ENCODE data around the gene POP5.
A peak's percentile ranks its signal among the peaks of the same experiment; 100 is the strongest.
"Not testable (repeated sequence)": the region's sequence is repeated elsewhere in the genome, so short reads cannot be mapped to it uniquely, and the experiment has no call there.

The POP5 gene, protein sequence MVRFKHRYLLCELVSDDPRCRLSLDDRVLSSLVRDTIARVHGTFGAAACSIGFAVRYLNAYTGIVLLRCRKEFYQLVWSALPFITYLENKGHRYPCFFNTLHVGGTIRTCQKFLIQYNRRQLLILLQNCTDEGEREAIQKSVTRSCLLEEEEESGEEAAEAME

DNA sequence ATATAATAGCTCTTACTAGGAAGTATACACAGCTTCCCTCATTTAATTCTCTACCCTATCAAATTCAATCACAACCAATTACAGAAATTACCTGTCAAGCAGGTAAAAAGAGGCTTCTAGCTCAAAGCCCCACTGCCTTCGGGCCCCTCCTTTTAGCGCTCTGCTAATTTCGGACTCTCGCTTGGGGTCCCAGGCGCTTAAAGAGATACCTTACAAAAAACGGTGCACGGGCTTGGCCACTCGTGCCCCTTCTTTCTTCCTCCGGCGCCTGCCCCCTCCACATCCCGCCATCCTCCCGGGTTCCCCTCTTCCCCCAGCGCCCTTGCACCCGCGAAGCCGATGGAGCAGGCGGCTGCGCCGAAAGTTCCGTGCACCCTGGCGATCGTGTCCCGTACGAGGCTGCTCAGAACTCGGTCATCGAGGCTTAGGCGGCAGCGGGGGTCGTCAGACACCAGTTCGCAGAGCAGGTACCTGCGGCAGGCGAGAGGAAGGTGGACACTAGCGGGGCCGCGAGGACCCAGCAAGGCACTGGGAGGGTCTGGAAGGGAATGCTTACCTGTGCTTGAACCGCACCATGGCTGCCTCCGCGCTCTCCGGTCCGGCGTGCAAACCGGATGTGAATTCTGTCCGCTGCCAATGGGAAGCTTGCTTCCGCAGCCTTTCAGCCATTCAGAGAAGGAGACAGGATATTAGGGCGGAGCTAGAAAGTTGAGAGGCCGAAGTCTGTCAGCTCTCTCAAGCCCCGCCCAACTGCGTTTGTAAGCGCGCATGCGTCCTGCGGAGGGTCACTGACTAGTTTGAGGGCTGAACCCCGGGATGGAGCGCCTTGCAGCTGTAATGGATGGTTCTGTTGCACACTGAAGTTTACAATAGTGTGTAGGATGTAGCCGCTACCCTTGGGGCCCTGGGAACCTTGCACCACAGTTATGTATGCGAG is at the start of gene POP5:
TSS of gene POP5 (minus strand) at position 616 of the 937 bp plus-strand sequence. CDS start at position 576, 40 bp downstream.
- DNase-seq = peak; percentile 96

DNA sequence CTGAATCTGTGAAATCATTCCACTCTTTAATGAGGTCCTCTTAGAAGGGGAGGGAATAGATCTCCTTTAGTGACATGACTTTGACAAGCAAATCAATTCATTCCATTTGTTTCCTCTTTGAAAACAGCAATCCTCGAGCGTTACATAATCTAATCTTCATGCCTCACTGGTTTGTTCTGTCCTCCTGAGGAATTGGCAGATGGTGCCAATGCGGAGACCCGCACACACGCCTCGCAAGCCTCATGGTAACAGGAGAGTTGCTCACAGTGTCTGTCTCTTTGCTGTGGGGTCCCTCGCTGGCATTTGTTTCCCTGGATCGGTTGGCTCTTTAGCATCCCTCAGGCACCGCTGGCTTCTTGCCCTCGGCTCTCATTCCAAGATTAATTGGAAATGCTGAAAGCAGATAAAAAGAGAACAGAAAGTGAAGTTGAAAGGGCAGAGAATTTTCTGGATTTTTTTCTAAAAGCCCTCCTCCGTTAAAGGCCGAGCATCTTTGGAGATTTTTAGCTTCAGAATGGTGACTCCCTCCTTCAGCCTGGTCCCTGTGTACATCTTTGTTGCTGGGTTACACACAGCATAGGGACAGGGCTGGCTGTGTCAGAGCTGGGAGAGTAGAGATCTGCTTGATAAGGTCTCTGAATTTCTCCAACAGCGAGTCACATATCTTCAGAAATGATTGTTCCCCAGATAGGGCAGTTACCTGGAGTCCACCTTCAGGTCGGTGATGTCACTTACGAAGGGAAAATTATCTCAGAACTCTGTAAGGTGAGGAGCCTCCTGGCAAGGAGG is 49.1 kb upstream of the POP5 start:
- DNase-seq = no peak

DNA sequence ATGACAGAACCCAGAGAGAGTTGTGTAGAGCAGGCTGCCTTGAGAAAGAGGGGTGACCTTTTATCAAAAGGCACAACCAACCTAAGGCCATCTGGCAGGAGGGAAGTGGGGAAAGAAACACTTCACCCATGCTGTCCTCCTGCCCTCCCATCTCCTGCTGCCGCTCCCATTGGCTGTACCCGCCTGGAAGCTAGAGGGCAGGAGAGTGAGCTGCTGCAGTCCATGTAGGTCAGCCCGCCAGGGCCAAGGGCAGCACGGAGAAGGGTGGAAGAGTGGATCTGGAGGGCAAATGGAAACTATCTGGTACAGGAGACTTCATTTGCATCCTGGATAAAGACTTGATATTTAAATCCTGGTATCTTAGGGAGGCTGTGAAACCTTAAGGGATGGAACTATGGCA is 47.7 kb upstream of the POP5 start:
- no peak for DNase-seq

DNA sequence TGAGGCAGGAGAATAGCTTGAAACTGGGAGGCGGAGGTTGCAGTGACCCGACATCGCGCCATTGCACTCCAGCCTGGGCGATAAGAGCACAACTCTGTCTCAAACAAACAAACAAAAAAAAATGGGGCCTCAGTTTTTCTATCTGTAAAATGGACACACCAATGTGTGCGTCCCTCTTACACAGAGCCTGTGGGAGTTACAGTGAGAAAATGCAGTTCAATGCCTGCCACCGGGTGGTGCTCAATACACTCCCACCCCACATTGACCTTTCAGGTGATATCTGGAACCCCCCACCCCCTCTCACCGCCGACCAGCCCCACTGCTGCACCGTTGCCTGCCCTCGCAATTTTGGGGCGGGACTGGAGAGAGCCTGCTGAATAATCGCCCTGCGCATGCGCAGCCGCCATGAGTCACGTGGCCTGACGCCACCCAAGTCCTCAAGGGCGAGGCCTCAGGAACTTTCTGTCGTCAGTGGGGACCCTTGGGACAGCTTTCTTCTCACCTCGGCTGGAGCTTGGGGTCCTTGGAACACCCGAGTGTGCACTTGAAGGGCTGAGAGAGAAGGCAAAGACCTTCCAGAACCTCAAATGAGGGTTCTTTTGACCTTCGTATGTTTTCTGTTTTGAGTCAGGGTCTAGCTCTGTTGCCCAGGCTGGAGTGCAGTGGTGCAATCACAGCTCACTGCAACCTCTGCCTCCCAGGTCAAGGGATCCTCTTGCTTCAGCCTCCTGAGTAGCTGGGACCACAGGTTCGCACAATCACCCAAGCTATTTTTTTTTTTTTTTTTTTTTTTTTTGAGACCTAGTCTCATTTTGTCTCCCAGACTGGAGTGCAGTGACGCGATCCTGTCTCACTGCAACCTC is 44.6 kb upstream of the POP5 start:
- no peak for DNase-seq

DNA sequence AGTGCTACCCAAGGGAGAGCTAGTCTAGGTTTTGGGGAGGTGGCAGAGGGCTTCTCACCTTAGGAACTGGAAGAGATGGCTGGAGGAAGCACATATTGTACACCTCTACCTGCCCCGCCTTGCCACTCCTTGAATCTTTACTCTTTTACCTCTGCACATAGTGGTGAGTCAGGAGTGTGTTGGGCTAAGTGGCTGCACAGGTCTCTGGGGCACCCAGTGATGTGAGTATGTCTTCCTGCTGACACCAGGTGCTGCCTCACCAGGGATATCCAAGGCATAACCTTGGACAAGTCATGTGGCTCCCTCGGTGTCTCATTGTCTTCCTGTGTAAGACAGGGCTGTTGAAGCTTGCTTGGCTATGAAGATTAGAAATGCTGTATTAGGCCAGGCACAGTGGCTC is 39.4 kb upstream of the POP5 start:
- no peak for DNase-seq

DNA sequence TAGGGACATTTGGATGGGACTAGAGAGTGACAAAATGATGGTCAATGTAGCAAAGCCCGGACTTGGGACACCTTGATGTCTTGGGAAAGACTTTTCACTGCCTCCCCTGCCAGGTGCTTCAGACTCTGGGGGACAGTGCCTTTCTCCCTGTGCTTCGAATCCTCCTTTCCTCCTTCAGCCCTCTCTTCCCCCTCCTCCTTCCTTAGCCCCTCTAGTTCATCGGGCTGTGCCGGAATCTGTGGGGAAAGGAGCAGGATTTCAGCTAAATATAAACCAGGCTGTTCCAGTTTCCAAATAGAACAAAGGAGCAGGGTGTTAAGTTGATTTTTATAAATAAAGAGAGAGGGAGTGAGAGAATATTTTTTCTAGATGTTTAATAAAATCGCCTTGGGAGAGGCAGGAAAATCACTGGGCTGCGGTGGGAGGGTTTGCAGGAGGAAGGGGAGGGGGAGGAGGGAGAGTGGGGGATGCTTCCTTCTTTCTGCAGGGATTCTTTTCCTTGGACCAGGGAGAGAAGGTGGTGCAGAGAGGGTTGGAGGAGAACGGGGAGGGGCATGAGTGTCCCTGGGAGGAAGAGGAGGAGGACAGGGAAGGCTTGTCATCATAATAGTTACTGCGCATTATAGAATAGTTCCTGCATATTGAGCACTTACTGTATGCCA is 37.9 kb upstream of the POP5 start:
- DNase-seq = no peak

DNA sequence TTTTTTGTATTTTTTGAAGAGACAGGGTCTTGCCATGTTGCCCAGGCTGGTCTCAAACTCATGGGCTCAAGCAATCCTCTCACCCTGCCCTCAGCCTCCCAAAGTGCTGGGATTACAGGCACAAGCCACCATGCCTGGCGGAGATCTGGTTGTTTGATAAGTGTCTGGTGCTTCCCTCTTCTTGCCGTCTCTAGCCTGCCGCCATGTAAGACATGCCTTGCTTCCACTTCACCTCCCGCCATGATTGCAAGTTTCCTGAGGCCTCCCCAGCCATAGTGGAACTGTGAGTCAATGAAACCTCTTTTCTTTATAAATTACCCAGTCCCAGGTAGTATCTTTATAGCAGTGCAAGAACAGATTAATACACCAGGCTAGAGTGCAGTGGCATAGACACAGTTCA is 36.6 kb upstream of the POP5 start:
- DNase-seq = not testable (repeated sequence)

DNA sequence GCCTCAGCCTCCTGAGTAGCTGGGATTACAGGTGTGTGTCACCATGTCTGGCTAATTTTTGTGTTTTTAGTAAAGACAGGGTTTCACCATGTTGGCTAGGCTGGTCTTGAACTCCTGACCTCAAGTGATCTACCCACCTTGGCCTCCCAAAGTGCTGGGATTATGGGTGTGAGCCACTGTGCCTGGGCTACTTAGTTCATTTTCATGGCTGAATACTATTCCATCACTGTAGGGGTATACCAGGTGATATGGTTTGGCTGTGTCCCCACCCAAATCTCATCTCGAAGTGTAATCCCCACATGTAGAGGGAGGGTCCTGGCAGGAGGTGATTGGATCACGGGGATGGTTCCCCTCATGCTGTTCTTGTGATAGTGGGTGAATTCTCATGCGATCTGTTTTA is 36.0 kb upstream of the POP5 start:
- DNase-seq = not testable (repeated sequence)

DNA sequence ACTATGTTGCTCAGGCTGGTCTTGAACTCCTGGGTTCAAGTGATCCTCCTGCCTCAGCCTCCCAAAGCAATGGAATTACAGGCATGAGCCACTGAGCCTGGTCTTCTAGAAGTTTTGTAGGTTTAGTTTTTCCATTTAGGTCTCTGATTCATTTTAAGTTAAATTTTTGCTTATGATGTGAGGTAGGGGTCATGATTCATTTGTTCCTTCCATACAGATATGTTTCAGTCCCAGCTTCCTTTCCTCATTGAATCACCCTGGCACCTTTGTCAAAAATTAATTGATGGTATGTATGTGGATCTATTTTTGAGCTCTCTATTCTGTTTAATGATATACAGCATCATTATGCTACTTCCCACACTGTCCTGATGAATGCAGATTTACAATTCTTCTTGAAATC is 33.6 kb upstream of the POP5 start:
- no peak for DNase-seq

DNA sequence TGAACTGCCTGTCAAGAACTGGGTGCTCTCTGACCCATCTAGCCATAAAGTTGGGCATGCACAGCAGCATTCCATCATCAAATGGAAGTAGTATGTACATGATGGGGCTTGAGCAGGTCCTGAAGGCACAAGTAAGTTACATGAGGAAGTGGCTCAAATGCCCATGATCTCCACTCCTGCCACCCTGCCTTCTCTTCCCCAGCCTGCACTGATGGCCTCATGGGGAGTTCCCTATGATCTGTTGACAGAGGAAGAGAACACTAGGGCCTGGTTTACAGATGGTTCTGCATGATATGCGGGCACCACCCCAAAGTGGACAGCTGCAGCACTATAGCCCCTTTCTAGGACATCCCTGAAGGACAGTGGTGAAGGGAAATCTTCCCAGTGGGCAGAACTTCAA is 30.3 kb upstream of the POP5 start:
- DNase-seq = not testable (repeated sequence)

DNA sequence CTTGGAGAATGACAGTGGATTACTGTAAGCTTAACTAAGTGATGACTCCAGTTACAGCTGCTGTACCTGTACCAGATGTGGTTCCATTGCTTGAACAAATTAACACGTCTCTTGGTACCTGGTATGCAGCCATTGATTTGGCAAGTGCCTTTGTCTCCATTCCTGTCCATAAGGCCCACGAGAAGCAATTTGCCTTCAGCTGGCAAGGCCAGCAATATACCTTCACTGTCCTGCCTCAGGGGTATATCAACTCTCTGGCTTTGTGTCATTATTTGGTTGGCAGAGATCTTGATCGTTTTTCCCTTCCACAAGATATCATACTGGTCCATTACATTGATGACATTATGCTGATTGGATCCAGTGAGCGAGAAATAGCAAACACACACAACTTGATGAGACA is 29.4 kb upstream of the POP5 start:
- no peak for DNase-seq

DNA sequence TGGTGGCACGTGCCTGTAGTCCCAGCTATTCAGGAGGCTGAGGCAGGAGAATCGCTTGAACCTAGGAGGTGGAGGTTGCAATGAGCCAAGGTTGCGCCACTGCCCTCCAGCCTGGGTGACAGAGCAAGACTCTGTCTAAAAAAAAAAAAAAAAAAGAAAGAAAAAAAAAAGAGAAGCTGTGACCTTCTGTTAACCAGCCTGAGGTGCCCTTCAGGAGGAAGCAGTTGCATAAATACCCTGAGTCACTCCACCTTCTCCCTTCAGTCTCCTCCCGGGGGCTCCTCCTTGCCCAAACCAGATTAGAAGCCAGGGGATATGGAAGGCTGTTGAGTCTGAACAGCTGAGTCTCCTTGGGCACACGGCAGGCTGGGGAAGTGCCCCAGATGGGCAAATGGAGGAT is 21.2 kb upstream of the POP5 start:
- DNase-seq = not testable (repeated sequence)

DNA sequence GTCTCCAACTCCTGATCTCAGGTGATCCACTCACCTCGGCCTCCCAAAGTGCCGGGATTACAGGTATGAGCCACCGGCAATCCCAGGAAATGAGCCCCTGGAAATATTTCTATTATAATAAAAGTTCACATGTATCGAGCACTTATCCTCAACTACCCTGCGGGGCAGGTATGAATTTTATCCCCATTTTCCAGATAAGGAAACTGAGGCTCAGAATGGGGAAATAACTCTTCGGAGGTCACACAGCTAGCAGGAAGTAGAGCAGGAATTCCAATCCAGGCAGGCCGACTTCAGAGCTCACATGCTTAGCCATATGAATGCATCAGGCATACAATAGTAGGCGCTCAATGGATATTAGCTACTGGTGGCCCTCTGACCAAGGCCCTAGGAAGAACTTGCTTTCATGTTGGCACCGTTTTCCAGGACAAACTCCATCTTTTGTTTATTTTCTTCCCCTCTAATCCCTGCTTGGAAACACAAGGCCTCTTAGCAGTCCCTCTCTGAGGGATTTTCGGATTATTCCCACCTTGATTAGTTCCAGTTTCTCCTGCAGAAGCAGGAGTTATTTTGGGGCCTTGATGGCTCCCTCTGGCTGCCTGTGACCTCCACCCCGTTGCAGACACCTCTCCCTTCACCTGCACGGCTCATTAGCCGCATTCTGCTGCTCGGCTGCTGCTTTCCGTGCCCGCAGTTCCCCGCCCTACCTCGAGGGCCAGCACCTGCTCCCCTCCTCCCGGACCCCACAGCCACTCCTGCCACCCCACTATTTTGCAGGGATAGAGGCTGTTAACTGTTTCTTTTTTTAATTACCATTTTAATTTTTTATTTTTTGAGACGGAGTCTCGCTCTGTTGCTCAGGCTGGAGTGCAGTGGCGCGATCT is 18.7 kb upstream of the POP5 start:
- no peak for DNase-seq

DNA sequence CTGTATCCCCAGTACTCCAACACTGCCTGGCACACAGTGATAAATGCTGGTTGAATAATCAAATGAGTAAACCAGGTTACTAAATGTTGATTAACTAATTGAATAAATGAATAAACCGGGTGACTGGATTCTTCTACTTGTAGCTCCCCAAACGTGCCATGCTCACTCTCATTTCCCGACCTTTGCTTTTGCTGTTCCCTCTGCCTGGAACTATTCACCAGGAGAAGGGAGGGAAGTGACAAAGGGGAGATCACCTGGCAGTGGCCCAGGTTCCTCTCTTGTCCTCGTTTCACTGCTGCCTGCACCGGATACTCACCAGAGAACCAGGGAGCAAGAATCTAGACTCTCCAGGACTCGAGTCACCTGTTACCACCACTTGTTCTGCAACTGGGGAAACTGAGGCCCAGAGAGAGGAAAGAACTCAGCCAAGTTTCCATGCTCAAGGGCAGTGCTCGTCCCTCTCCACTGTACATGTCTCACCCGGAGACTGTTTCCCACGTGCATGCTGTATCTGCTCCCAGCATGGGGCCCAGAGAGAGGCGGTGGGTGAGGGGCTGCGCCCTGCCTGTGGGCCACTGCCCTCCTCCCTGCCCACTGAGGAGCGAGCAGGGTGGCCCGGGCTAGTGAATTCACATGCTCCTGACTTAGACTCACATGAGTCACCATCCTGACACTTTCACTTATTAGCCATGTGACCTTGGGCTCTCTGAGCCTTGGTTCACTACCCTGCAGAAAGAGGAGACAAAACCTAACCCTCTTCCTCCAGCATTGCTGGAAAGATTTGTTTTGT is 17.7 kb upstream of the POP5 start:
- no peak for DNase-seq

DNA sequence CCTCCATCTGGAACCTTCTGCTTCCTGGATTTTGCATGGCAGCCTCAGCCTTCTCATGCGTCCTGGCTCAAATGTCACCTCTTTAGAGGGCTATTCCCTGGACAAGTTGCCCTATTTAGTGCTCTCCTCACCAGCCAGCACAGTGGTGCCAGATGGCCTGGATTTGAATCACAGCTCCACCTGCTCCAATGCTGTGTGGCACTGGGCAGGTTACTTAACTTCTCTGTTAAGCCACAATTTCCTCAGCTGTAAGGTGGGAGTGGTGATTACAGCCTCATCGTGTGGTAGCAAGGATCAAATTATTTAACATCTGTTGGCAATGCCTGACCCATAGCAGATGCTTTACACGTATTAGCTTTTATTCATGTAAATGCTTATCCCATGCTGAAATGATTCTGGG is 16.7 kb upstream of the POP5 start:
- no peak for DNase-seq

DNA sequence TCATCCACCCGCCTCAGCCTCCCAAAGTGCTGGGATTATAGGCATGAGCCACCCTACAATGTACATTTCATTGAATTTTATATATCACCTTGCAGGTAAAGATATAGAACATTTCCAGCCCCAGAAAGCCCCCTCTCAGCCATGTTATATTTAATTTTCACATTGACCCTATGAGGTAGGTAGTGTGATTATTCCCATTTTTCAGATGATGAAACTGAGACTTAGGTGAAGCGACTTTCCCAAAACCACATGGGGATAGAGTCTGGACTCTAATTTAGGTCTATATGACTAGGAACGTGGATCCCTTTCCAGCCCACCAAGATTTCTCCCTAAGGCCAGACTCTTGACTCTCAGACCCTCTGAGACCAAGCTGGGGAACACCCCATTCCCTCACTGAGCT is 15.7 kb upstream of the POP5 start:
- no peak for DNase-seq

DNA sequence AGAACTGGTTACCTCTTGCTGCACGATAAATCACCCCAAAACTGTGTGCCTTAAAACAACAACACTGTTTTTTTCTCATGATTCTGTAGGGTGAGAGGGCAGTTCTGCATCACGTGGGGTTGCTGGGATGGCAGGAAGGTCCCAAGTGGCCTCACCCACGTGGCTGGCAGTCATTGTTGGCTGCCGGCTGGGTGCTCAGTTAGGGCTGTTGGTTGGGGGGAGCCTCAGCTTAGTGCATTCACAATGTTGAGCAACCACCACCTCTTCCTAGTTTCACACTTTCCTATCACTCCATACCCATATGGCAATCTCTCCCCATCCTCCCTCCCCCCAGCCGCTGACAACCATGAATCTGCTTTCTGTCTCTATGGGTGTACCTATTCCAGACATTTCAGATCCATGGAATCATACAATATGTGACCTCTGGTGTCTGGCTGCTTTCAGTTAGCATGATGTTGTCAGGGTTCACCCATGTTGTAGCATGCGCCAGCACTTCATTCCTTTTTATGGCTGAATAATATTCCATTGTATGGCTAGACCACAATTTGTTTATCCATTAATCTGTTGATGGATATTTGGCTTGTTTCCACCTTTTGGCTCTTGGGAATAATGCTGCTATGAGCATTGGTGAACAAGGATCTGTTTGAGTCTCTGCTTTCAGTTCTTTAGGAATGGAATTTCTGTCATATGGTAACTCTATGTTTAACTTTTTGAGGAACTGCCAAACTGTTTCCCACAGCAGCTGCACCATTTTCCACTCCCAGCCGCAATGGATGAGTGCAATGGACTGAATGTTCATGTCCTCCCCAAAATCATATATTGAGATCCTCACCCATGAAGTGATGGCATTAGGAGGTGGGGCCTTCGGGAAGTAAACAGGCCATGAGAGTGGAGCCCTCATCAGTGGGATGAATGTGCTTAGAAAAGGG is 11.2 kb upstream of the POP5 start:
- no peak for DNase-seq

DNA sequence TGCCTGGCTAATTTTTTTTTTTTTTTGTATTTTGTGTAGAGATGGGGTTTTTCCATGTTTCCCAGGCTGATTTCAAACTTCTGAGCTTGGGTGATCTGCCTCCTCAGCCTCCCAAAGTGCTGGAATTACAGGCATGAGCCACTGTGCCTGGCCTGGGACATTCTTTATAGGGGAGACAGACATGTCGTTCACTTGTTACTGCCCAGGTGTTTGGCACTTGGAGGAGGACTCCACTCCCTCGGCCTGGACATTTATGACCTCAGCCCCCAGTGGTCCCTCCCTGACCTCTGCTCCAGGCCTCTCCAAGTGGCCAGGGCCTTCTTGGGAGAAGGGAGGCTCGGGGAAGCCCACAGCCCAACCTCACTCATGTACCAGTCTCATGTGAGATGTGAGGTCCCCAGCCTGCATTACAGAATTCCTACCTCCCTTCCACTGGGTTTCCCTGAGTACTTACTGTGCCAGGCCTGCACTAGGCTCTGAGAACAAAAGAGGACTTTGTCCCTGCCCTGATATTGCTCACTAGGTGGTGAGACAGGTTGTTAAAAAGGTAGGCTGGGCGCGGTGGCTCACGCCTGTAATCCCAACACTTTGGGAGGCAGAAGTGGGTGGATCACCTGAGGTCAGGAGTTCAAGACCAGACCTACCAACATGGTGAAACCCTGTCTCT is 9.7 kb upstream of the POP5 start:
- no peak for DNase-seq
